K562 (cell line): ENCODE data around the gene TTC28. TPM values are rescaled to one million over a fixed set of nuclear protein-coding genes. Genes with fewer than 3 reads are reported as not detected.
A peak's percentile ranks its signal among the peaks of the same experiment; 100 is the strongest.

Experiments
- ETV5 ChIP-seq: sonication (generic); formaldehyde crosslinking; IDR thresholded peaks from 2 replicates; pipeline ENCODE4 v1.4.0; 2020; ENCODE audit warnings: low read depth, mild to moderate bottlenecking, missing genetic modification reagents
- FOSL1 ChIP-seq: fragments of 200-800 bp; sonication (Bioruptor generic); conservative IDR thresholded peaks from 2 replicates; pipeline ENCODE4 v1.6.1; 2016; ENCODE audit warnings: missing genetic modification characterization, missing compliant biosample characterization
- FOXK2 ChIP-seq, 2 experiments: fragments of 450-650 bp; IDR thresholded peaks in 1 of 2; conservative IDR thresholded peaks in 1 of 2; 2 replicates each; pipeline ENCODE4 v1.6.1; 2016; ENCODE audit warnings: low read depth in 2 of 2, mild to moderate bottlenecking in 1 of 2
- ILK ChIP-seq: fragments of 450-650 bp; IDR thresholded peaks from 2 replicates; pipeline ENCODE4 v1.6.1; 2016; ENCODE audit warnings: missing genetic modification characterization, low read depth, mild to moderate bottlenecking, missing compliant biosample characterization, moderate library complexity, borderline replicate concordance
- KDM2B ChIP-seq: fragments of 250-450 bp; sonication (Bioruptor Pico); IDR thresholded peaks from 2 replicates; pipeline ENCODE4 v1.8.0; 2021; ENCODE audit warnings: mild to moderate bottlenecking, moderate library complexity
- MNT ChIP-seq, 2 experiments: fragments of 450-650 bp; conservative IDR thresholded peaks; 2 replicates each; pipeline ENCODE4 v1.6.1; 2017; ENCODE audit warnings: mild to moderate bottlenecking in 2 of 2, moderate library complexity in 2 of 2
- PHF21A ChIP-seq: fragments of 450-650 bp; IDR thresholded peaks from 2 replicates; pipeline ENCODE4 v1.6.1; 2017; ENCODE audit warnings: low read depth, borderline replicate concordance
- PKNOX1 ChIP-seq: fragments of 450-650 bp; IDR thresholded peaks from 2 replicates; pipeline ENCODE4 v1.6.1; 2016
- POLR2B ChIP-seq: fragments of 450-650 bp; IDR thresholded peaks from 2 replicates; pipeline ENCODE4 v1.6.1; 2018; ENCODE audit warnings: low read depth; ENCODE audit not compliant: partially characterized antibody
- ZNF124 ChIP-seq: sonication (generic); formaldehyde crosslinking; IDR thresholded peaks from 2 replicates; pipeline ENCODE4 v1.8.1; 2022; ENCODE audit warnings: missing genetic modification reagents
- ZNF318 ChIP-seq, 2 experiments: fragments of 450-650 bp; IDR thresholded peaks; 2 replicates each; pipeline ENCODE4 v1.6.1; 2016; ENCODE audit warnings: mild to moderate bottlenecking in 2 of 2, borderline replicate concordance in 1 of 2, low read depth in 1 of 2, moderate library complexity in 1 of 2
- polyA plus RNA-seq, 8 experiments: library from polyadenylated mRNA; depleted of rRNA in 4 of 8; stranded (reverse) in 5 of 8; unstranded in 3 of 8; fragments of >200 nt; fragmentation: Nextera tagmentation in 2 of 8; fragmentation: Illumina TruSeq in 1 of 8; extraction: Ambion mirVana in 2 of 8; extraction: Trizol in 1 of 8; gene quantifications; 2 replicates each; pipeline versions ENCODE4 v1.2.1 to v1.2.3, GENCODE V29; 2011 to 2014; ENCODE audit warnings: inconsistent platforms in 1 of 8, missing spikeins in 1 of 8
- total RNA-seq, 7 experiments: library from RNA; depleted of rRNA in 6 of 7; stranded (reverse); fragments of >200 nt in 6 of 7; fragmentation: Illumina TruSeq in 2 of 7; extraction: Trizol in 2 of 7; gene quantifications; 2 replicates each; pipeline versions ENCODE4 v1.2.1 to v1.2.3, GENCODE V29; 2011 to 2021; ENCODE audit warnings: low replicate concordance in 1 of 7

Gene TTC28
- total and polyA plus RNA-seq, 9 of the 15 experiments (the other 6 are each of a cell fraction or from before 2014, with no cell fraction given) = 0.22 to 10.7 (median 3.1) TPM

GRCh38 chr22:28609921-28610320 is 69.7 kb downstream of the TTC28 start (continued):
- TF ChIP-seq ZNF318 (IDR thresholded peaks at IDR 0.05; ENCODE audit: borderline replicate concordance in 1 of 2, low read depth in 1 of 2) (no peak), KDM2B (no peak), FOSL1 (tag) (no peak), POLR2B (no peak), ETV5 (no peak), MNT (conservative IDR thresholded peaks at IDR 0.05) (peak; percentile 31 to 66; a peak in 2 of 4 replicates), PHF21A (no peak), FOXK2 (conservative IDR thresholded peaks at IDR 0.05 in 1 of 2, IDR thresholded peaks at IDR 0.05 in 1 of 2; ENCODE audit: low read depth in 2 of 2) (0 out of 4 replicates have a peak, but pooled peaks of 1 of the 2 experiments have one; percentile 24), ZNF124 (CRISPR knock-in tag) (no peak), PKNOX1 (0 out of 2 replicates have a peak, but pooled peaks have one; percentile 12), ILK (tag) (no peak)
